GM12801 (cell line): Measurements from ENCODE around the gene KRT6B.

Experiments used
- CTCF ChIP-seq: IDR thresholded peaks from one replicate; pipeline ENCODE4 v1.5.1; 2011; ENCODE audit warnings: control low read depth; ENCODE audit not compliant: insufficient read length; ENCODE audit errors: extremely low read depth

Gene KRT6B

DNA sequence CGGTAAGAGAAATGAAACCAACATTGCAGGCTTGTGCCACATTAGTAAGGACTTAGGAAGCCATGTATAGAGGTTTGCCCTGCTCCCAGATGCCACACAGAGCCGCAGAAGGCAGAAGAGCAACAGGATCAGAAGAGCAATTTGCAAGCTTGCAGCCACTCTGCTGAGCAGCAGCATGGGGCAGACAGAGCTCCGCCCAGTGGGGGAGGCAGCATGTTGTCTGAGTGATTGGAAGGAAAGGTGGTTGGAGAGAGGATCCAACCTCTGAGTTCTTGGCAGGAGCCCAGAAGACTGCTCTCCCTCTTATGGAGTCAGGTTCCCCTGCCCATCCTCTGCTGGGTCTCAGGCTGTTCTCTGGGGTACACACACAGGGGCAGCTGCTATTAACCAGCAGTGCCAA is 43.4 kb upstream of the KRT6B start:
- no peak for TF ChIP-seq CTCF

DNA sequence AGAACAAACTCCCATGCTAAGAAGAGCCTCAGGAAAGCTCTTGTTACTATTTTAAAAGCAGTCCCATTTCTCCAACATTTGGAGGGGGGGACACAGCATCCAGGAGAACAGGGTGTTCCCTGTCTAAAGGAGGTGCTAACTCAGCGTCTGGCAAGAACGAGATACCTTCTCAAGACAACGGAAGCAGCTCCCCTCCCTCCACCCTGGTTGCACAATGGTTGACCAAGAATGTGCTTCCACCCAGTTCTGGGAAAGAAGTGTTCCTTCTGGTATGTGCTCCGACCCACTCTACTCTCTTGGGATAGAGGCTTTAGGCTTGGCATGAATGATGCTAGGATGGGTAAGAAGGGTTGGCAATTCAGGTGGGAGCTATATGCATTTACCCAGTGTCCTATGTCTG is 42.6 kb upstream of the KRT6B start:
- TF ChIP-seq CTCF, result no peak

DNA sequence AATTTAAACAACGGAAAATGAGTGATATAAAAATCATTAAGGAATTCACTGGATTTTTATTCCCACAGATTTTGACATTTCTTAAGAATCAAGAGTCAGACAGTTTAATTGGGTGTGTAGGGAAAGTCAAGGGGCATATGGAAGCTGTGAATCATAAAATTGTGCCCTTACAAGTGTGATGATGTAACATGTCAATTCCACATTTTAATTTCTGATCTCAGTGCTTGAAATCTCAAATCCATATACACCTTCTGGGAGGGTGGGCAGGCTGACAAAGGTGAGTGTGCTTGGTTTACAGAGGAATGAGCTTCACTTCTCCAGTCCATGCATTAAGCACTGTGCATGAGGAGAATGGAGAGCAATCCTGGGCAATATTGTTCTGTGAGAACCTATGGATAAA is 42.2 kb upstream of the KRT6B start:
- no peak for TF ChIP-seq CTCF

DNA sequence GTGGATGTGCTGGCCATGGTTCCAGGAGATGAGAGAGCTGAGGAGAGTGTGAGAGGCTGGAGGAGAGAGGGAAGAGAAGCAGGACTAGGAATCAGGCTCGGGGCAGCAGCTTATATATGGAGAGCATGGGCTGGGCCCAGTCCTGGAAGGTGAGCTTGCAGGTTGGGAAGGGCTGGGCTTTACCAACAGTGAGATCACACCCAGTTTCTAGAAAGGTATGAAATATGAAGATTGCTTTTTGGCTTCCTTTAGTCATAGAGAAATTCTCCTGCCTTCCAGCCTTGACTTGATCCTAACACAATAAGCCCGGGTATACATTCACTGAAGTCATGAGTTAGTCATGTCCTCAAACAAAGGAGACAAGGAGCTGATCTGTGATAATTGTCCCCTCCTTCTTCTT is 41.2 kb upstream of the KRT6B start, which contains the start of gene KRT6A:
Gene KRT6A, minus strand, starts transcription at position 86 of the 400 bp plus-strand sequence. Its CDS starts 69 bp downstream, at position 17.
- no peak for TF ChIP-seq CTCF

DNA sequence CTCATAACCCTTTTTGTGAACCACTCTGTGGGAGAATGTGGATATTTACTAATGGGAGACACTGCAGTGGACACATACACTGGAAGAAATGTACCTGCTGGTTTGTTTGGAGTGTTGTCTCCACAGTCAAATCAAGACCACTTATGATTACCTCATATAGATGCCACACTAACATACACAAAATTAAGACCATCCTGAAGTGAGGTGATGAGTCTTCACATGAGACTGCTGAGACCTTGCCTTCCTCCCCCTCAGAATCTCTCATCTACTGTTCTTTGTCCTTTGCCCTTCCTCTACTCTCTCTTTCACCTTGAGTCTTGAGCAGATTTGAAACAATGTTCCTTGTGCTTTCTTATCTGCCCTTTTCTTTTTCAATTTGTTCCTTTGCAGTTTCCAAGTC is 36.8 kb upstream of the KRT6B start:
- TF ChIP-seq CTCF, result no peak

DNA sequence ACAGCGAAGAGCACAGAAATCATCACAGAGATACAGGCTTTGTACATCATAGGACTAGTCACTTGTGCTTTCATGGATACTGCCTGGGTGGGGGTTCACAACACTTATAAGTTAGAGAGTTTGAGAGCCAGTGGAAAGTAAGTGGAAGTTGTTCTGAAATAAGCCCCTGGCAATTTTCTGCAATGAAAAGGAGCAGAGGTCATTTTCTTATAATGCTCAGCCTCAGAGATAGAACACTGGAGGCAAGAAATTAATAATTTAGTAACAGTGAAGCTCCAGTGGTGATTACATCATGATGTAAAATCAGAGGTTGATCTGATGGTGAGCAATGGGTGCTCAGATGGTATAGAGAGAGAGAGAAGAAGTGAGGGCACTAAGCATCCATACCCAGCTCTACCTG is 35.3 kb upstream of the KRT6B start:
- no peak for TF ChIP-seq CTCF

- no peak for TF ChIP-seq CTCF
These were observed 34.5 kb upstream of the KRT6B start for GRCh38 chr12:52486166-52487105.
